Lung (tissue), 12 donors: ENCODE results near the gene ANO9. TPM values are rescaled to one million over a fixed set of nuclear protein-coding genes. Genes with fewer than 3 reads are reported as not detected.

Source experiments
- ATAC-seq: fragments of 200-7000 bp; cut with Tn5 transposase; one replicate; pipeline ENCODE4 v1.9.1; 2020; ENCODE audit warnings: moderate number of reproducible peaks; ENCODE audit not compliant: insufficient read depth, low FRiP score
- DNase-seq, 3 donors: peaks; one replicate each; pipeline ENCODE4 v3.0.0-alpha.2; 2013 to 2017
- H3K27ac ChIP-seq, 2 donors: one replicate each; pipeline ENCODE4 v1.5.1; 2013; ENCODE audit warnings: mild to moderate bottlenecking in 2 of 2, moderate library complexity in 2 of 2, control low read depth in 1 of 2, inconsistent platforms in 1 of 2, low read depth in 1 of 2, low read length in 1 of 2
- H3K27me3 ChIP-seq, 3 donors: one replicate each; pipeline ENCODE4 v1.5.1; 2013; ENCODE audit warnings: low read length in 2 of 3; ENCODE audit not compliant: control insufficient read depth in 3 of 3, insufficient read depth in 3 of 3
- H3K36me3 ChIP-seq, 4 donors: one replicate each; pipeline ENCODE4 v1.5.1; 2013; ENCODE audit warnings: low read length in 4 of 4, mild to moderate bottlenecking in 1 of 4, moderate library complexity in 1 of 4; ENCODE audit not compliant: control insufficient read depth in 4 of 4, insufficient read depth in 4 of 4
- H3K4me1 ChIP-seq, 5 donors: one replicate each; pipeline ENCODE4 v1.5.1; 2013; ENCODE audit warnings: low read length in 5 of 5, mild to moderate bottlenecking in 2 of 5, moderate library complexity in 1 of 5; ENCODE audit not compliant: control insufficient read depth in 5 of 5, insufficient read depth in 5 of 5
- H3K4me3 ChIP-seq: one replicate; pipeline ENCODE4 v1.5.1; 2013; ENCODE audit warnings: mild to moderate bottlenecking, control low read depth, moderate library complexity
- H3K9ac ChIP-seq, 2 donors: one replicate each; pipeline ENCODE4 v1.5.1; 2013; ENCODE audit warnings: low read length in 2 of 2, control low read depth in 1 of 2; ENCODE audit not compliant: insufficient read depth in 1 of 2
- H3K9me3 ChIP-seq, 4 donors: one replicate each; pipeline ENCODE4 v1.5.1; 2013; ENCODE audit warnings: low read length in 3 of 4, mild to moderate bottlenecking in 1 of 4, moderate library complexity in 1 of 4; ENCODE audit not compliant: control insufficient read depth in 4 of 4, insufficient read depth in 3 of 4
- CTCF ChIP-seq: IDR thresholded peaks from 2 replicates; pipeline ENCODE4 v1.5.1; 2012; ENCODE audit warnings: mild to moderate bottlenecking; ENCODE audit errors: control extremely low read depth, extremely low read depth
- WGBS, 2 donors: extraction: QIAGEN DNeasy Blood & Tissue Kit; methylation state at CpG; one replicate each; pipeline ENCODE4 v1.1.7; 2013; 5-methylcytosine and 5-hydroxymethylcytosine counted together
- polyA plus RNA-seq, 2 donors: library from polyadenylated mRNA; stranded (reverse); fragments of 200-250 nt; gene quantifications; one replicate each; pipeline ENCODE4 v1.2.1, GENCODE V29; 2013
- total RNA-seq, 2 donors: library from RNA; depleted of rRNA in 1 of 2; stranded (reverse); fragments of >200 nt in 1 of 2; gene quantifications; one replicate each; pipeline ENCODE4 v1.2.1, GENCODE V29; 2014 to 2021
- donor health status: control.
- donor health status: control.
- donor health status: Bipolar disorder and iron deficiency.
- donor health status: healthy.
- donor health status: DM: yes; HTN: yes; CAD: no.

ANO9 gene
- total and polyA plus RNA-seq, 4 donors = 5.8 to 18.6 (median 13.2) TPM

GRCh38 chr11:405323-405953 is 36.4 kb downstream of the ANO9 start:
- Histone ChIP-seq H3K27ac (no peak overlapping the region), H3K27me3 (no peaks in the 10 kb centered on the region), H3K4me3 (no peak overlapping the region), H3K9me3 (no peaks in the 10 kb centered on the region), H3K9ac (no peak overlapping the region), H3K36me3 (peaks cover 0 to 7% (median 0%) of the 10 kb centered on the region in 4 donors), H3K4me1 (peaks cover 0 to 8% (median 0%) of the 10 kb centered on the region in 5 donors)
- peak; percentile 49 to 54 (median 50) for DNase-seq
- TF ChIP-seq CTCF = no peak
- 75 to 76% methylated on average over 17 of the region's 17 CpGs for whole genome bisulfite sequencing, 2 donors
- no peak for ATAC-seq

- Histone ChIP-seq H3K9ac (no peak overlapping the region), H3K9me3 (no peaks in the 10 kb centered on the region), H3K27ac (no peak overlapping the region), H3K4me3 (no peak overlapping the region), H3K4me1 (peaks cover 0 to 9% (median 0%) of the 10 kb centered on the region in 5 donors), H3K27me3 (no peaks in the 10 kb centered on the region), H3K36me3 (peaks cover 0 to 7% (median 0%) of the 10 kb centered on the region in 4 donors)
- no peak for ATAC-seq
- TF ChIP-seq CTCF = no peak
- DNase-seq = no peak
- WGBS, 2 donors = 95 to 96% methylated on average over 14 of the region's 14 CpGs
Observed at GRCh38 chr11:404551-405264, 37.1 kb downstream of the ANO9 start.

- no peaks in the 10 kb centered on the region for H3K9me3 ChIP-seq
- H3K4me3 ChIP-seq = no peak overlapping the region
- 91 to 95% methylated on average over 27 of the region's 27 CpGs for WGBS, 2 donors
- ATAC-seq = no peak
- DNase-seq = no peak
- H3K27me3 ChIP-seq = no peaks in the 10 kb centered on the region
- H3K27ac ChIP-seq = no peak overlapping the region
- no peak overlapping the region for H3K9ac ChIP-seq
- peaks cover 0 to 9% (median 0%) of the 10 kb centered on the region in 5 donors for H3K4me1 ChIP-seq
- H3K36me3 ChIP-seq = peaks cover 0 to 7% (median 0%) of the 10 kb centered on the region in 4 donors
- no peak for TF ChIP-seq CTCF
Observed at GRCh38 chr11:403761-404431, 37.9 kb downstream of the ANO9 start.
